NCI-H69 (cell line): Measurements from ENCODE around the gene PLCH1.

Experiments used
- DNase-seq: peaks from one replicate; lab custom pipeline; 2025; lab: John Stamatoyannopoulos, UW

PLCH1 gene

DNA sequence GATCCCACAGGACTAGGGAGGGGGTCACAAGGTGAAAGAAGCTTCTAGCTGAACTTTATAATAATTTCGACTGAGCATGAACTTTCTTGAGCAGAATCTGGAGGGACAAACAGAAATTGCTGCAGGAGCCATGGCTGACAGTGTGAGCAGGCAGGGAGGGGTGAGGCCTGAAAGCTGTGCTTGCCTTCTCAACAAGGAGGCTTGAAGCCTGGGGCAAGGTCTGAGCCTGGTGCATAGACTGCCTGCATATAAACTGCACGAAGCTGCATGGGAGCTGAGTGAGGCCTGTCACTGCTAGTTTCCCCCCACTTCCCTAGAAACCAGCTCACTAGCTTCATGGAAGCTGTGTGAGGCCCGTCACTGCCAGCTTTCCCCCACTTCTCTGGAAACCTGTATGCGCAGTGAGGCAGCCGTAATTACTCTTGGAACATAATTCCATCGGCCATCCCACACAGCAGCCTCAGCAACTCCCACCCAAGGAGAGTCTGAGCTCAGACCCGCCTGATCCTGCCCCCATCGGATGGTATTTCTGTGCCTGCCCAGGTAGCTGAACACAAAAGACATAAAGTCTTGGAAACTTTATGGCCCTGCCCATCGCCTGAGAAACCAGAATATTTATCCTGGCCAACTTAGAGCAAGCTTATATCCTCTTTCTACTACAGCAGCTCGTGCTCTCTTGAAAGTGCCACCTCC, 136.5 kb downstream of the PLCH1 start:
- DNase-seq, result no peak

DNA sequence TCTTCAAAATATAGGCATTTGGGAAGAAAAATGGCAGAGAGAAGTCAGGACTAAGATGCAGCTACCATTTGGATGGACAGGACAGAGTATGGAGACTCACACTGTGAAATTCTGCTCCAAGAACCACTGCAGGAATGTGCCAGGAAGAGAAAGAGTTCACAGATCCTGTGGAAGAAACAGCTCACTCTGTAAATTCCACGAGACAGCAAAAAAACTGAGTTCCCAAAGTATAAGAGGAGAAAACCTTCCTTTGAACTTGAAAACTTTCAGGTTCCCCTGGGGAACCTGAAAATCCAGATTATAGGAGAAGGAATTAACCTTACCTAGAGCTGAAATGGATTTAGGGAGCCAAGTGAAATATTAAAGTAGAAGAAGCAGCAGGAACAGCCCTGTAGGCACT, 137.1 kb downstream of the PLCH1 start:
- DNase-seq, result no peak

DNA sequence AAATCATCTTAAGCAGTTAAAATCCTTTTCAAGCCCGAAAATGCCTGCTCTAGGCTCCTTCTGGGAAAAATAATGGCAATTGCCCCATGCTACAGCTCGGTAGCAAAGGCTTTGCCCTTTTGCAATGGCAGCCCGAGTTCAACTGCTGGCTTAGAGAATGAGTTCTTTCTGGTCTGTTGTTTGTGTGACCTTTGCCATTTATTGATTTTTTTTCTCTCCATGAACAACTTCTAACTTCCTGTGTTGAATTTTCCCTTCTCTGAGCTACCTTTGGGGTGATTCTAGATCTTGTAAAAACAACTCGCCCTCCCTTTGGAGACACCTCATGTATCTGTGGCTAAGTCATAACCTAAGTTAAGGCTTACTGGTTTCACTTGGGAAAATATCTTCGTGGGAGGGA, 139.3 kb downstream of the PLCH1 start:
- DNase-seq, result no peak

DNA sequence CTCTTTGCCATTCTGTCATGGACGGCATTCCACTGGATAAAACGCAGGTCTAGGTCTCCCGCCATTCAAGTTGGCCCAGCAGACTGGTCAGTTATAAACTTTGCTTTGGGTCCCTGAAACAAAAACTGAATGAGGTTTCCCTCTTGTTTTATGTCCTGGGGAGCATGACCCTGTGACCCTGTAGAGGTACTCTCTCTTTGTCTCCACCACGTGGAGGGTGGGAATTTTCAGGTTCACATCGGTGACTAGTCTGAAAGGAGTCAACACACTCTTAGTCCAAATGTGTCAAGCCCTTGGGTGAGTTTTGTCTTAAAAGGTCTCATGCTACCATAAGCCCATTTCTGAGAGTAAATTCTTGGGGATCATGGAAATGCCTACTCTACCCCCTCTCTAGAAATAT, 139.9 kb downstream of the PLCH1 start:
- no peak for DNase-seq

DNA sequence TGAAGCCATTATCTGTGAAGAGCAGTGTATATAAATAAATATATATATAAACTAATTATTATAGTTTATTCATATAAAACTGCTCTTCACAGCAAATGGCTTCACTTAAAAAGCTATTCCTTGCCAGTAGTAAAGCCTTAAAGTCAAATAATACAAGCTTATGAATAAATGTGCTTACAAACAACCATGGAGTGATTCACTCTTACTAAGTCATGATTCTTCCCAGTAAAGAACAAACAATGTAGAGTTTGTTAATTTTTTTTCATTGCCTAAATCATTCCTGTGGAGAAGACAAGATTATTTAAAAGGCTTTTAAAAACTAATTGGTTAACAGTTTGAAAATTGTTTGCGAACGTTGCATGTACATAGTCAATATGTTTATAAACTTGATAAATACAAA, 140.7 kb downstream of the PLCH1 start:
- DNase-seq, result no peak

DNA sequence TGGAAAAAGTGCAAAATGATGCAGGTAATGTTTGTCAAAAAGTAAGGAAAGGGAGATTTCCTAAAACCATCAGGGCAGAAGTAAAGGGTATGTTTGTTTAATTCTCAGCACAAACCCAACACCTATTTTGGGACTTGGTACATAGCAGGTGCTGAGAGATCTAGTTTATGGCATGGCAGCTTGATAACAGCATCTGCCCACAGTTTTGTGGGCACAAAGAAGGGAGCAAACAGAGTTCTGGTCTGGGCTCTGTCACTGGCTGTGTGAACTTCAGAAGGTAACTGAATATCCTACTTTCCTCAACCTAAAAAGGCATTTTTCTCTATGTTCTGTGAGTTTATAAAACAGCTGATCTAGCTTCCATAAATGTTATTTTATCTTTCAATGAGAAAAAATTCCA, 141.6 kb downstream of the PLCH1 start:
- no peak for DNase-seq

DNA sequence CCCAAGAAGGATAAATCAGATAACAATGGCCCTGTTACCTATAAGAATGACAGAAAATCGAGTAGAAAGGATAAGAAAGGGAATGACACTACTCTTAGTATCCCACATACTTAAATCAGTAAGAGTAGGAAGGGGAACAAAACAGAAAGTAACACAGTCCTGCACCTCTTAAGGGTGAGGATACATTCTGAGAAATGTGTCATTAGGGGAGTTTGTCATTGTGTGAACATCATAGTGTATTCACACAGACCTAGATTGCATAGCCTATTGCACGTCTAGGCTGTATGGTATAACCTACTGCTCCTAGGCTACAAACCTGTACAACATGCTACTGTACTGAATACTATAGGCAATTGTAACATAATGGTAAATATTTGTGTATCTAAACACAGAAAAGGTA, 142.6 kb downstream of the PLCH1 start:
- no peak for DNase-seq

DNA sequence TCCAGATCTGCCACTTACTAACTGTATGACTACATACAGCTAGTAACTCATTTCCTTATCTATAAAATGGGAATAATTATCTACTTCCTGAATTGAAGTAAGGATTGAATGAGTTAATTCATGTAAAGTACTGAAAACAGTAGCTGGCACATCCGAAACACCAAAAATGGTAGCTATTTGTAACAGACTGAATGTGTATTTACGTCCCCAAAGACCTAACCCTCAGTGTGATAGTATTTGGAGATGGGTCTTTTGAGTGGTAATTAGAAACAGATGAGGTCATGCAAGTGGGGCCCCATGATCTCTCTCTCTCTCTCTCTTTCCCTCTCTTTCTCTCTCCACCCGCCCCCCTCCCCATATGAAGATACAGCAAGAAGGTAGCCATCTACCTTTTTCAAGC, 146.2 kb downstream of the PLCH1 start:
- no peak for DNase-seq

DNA sequence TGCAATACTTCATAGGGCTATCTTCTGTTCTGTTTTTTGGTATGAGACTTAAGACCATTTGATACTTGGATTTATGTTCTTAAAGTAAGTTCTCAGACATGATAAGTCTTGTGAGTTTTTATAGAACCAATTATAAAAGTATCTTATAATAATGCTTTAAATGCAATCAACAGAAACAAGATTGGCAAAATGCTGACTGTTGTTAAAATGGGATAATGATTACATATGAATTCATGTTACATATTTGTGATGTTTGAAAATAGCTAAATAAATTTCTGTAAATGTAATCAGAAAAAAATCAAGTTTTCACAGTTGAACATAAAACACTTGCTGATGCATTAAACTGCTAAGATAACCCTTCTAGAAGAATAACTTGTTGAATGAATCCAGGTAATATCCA, 148.3 kb downstream of the PLCH1 start:
- no peak for DNase-seq

DNA sequence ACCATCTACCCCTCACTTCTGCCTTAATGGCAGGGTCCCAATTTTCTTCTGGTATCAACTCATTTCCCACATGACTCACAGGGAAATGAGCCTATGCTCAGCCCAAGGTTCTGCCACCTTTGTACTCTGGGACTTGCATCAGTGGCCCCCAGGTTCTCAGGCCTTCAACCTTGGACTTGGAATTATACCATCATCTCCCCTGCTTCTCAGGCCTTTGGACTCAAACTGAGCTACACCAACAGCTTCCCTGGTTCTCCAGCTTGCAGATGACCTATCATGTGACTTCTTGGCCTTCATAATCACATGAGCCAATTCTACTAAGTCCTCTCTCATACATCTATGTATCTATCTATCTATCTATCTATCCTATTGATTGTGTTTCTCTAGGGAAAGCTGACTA, 149.5 kb downstream of the PLCH1 start:
- DNase-seq, result no peak

DNA sequence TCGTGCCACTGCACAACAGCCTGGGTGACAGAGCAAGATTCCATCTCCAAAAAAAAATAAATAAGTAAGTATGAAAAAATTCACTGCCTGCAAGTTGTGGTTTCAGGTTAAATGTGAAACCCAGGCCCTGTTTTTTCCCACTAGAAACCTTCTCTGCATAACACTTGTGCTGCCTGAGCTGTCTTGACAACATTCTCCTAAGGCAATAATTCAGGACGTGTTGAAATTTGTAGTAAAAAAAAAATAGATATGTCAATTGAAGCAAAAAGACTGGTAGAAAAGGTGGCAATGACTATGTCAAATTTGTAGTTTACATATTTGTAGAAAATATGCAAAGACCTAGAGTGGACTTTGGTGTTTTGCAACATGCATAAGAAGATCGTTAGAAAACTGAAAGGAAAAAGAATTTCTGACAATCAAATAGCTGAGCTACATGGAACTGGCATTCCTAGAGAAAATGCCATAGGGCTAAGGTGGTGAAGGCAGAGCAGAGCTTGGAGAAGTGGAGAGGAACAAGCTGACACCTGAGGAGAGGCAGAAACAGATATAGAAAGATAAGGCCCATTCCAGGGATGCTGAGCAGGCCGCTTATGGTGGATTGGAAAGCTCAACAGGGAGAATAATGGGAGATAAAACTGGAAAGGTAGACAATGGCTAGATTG, 150.2 kb downstream of the PLCH1 start:
- no peak for DNase-seq

DNA sequence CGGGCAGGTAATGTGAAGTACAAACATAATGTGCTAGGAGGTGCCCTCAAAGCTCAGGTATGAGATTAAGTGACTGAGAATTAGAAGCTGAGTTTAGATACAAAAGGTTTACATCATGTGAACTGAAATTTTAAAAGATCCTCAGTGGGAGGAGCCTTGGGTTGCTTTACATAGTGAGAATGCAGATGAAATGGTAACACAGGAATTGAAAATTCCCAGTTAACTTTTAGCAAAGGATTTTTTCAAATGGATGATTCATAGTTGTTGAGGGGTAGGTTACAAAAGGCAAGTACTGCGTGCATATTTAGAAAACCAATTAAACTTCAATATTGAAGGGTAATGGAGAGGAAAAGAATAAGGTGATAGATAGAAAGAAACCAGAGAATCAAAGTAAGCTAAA, 157.3 kb downstream of the PLCH1 start:
- DNase-seq, result no peak

DNA sequence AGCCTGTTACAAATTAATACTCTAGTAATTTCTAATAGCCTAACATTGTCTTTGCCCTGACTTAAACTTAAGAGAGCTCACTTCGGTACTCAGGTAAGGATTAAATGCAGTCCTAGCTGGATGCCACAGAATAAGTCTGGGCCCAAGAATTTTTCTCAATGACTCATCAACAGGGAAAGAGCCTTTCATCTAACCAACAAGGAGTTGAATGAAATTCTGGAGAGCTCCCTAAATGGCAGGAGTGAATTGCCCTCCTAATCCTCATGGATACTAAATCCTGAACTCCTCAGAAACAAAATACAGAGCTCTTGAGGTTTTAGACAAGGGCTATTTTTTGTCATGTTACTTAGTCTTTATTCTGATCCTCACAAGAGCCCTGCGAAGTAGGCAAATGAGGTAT, 159.5 kb downstream of the PLCH1 start:
- no peak for DNase-seq

DNA sequence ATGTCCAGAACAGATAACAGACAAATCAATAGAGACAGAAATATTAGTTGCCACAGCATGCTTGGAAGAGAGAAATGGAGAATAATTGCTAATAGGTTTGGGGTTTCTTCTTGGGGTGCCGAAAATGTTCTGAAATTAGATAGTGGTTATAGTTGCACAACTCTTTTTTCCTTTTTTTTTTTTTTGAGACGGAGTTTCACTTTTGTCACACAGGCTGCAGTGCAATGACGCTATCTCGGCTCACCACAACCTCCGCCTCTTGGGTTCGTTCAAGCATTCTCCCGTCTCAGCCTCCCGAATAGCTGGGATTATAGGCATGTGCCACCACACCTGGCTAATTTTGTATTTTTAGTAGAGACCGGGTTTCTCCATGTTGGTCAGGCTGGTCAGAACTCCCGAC, 163.3 kb downstream of the PLCH1 start:
- DNase-seq, result no peak

DNA sequence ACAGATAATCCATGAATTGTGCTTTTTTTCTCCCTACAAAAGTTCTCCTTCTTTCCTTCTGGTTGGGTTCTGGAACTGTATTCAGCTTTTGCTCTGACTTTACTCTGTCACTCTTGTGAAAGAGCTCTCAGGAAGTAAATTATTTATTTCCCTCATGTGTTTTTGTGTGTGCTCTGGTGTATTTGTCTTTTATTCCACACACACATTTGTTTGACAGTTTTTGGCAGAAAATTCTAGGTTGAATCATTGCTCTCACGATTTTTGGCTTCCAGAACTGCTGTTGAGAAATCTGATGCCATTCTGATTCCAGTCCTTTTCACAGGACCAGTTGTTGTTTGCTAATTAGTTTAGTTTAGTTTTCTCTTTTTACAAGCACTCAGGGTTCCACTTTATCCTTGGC, 172.8 kb downstream of the PLCH1 start:
- DNase-seq, result no peak

DNA sequence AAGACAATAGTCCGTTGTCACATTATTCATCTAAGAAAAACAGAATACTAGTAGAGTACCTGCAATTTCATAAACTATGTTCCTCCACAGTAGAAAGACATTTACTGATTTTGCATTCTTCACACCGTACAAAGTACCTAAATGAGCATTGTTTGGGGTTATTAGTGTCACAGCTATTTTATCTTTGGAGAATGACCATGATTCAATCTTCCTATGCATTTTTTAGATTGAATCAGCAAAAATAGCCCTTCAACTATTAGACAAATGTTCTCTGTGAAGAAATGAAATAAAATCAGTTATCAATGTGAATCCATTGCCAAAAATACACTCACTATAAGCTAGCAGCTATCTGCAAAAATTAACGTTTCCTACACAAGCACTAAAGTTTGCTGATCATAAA, 176.6 kb downstream of the PLCH1 start:
- no peak for DNase-seq

DNA sequence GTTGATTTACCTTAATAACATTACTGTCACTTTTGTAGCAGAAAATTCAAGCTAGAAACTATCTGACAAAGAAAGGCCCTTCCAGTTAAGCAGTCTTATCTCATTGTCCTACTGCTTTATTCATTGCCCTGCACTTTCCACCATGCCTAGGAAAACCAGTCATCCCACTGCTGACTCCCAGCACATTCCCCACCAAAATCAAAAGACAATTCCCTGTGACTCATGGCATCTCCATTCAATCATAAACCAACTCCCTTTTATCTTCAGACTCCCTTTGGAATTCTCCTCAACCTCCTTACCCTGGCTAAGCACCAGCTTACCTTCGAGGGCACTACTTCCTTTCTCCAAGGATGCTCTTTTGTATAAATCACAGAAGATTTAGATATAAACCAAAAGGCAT, 184.3 kb downstream of the PLCH1 start:
- no peak for DNase-seq

DNA sequence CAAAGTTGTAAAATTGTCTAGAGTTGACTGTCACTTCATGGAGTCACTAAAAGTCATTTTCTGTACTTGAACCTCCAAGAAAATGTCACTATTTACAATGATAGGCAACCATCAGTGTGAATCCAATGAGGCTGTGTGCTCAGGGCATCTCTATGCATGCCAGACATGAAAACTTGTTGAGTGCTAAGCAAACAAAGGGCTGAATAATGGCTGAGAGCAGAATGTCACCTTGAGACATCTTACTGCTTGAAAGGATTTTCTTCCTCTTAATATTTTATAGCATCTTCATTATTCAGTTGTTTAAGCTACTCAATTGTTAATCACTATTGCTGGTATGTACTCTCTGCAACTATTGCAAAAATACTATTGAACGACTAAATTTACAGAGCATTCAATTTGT, 184.7 kb downstream of the PLCH1 start:
- no peak for DNase-seq

DNA sequence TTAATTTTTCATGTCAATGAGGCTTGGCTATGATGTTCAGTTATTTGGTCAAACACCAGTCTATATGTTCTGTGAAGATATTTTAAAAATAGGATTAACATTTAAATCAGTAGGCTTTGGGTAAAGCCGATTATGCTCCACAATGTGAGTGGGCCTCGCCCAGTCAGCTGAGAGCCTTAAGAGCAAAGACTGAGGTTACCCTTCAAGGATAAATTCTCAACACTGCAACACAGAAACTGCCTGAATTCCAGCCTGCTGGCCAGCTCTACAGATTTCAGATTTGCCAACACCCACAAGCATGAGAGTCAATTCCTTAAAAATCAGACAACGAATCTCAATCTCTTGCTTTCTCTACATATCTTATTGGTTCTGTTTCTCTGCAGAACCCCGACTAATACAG, 188.3 kb downstream of the PLCH1 start:
- DNase-seq, result no peak

DNA sequence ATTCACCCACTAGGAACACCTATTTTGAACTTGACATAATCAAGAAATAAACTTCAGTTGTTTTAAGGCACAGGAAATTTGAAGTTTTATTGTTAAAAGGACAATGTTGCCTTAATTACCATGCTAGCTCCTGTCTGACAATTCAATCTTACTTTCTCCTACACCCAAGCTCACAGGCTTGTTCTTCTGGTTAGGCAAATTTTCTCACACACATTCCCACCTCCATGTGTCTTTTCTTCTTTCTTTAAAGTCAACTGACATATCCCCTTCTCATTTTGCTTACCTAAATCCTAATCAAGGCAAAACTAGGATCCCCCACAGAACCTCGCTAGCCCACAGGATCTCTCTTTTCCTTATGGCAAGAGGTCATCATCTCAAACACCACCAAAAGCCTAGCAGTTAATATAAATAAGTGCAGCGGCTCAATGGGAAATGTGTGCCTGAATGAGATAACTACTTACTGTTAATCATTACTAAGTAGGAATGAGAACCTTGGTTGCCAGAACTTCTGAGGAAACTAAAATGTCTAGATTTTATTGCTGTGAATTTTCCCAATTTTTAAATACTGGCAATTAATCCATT, 189.3 kb downstream of the PLCH1 start:
- DNase-seq, result no peak

DNA sequence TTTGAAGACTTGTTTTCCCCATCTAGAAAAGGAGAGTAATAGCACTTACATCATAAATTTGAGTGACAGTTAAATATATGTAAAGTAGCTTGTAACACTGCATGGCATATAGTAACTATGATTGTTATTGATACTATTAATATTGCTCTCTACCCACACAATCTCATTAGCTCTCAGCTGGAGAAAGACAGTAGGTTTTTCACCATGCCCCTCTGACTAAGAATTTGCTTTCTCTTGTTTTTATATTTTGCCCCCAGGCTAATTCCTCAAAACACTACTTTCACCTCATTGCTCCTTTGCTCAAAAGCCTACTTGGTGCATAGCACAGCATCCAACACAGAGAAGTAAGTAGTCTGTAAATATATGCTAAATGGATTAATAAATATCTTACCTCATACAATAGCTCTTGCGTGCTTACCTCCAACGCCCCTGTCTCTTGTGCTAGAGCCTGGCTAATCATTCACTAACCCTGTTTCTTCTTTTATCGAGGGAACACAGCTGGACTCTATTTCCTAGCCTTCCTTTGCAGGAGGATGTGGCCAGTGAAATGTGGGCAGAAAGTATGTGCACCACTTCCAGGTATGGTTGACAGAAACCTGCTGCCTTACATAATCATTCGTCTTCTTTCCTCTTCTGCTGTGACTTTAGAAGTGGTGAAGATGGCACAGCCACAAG, 190.0 kb downstream of the PLCH1 start:
- no peak for DNase-seq

DNA sequence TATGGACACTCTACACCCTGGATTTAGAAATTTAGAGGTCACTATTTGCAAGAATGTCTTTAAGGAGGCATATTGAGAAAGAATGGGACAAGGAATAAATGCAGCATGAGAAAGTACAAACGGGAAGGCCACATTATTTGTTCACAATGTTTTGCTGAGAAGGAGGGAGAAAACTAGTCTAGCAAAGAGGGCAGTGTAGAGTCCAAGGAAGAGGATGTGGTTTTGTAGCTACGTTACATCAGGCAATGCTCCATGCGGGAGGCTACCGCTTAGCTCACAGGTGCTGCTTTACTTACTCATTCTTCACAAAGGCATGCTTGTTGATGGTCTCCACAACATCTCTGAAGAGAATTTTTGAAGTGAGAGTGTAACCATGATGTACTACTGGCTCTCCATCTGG, 191.1 kb downstream of the PLCH1 start:
- no peak for DNase-seq

DNA sequence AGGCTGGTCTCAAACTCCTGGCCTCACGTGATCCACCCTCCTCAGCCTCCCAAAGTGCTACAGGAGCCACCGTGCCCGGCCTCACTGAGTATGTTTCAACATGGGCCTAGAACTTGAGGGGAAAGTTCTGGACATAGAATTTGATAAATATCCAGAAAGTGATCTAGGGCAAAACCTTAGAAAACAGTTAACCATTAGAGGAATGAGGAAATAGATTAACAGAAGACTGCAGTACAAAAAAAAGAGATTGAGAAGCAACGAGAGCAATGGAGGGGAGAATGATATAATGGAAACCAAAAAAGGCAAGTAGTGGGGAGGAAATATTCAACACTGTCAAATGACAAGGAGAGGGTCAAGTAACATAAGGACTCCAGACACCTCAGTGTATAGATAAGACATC, 191.5 kb downstream of the PLCH1 start:
- DNase-seq, result no peak
